ENCODE data around the gene BRMS1. TPM values are rescaled to one million over a fixed set of nuclear protein-coding genes. Genes with fewer than 3 reads are reported as not detected.

Gene BRMS1
- total RNA-seq, 1 experiment from 2014 or later: 58.1 TPM

DNA sequence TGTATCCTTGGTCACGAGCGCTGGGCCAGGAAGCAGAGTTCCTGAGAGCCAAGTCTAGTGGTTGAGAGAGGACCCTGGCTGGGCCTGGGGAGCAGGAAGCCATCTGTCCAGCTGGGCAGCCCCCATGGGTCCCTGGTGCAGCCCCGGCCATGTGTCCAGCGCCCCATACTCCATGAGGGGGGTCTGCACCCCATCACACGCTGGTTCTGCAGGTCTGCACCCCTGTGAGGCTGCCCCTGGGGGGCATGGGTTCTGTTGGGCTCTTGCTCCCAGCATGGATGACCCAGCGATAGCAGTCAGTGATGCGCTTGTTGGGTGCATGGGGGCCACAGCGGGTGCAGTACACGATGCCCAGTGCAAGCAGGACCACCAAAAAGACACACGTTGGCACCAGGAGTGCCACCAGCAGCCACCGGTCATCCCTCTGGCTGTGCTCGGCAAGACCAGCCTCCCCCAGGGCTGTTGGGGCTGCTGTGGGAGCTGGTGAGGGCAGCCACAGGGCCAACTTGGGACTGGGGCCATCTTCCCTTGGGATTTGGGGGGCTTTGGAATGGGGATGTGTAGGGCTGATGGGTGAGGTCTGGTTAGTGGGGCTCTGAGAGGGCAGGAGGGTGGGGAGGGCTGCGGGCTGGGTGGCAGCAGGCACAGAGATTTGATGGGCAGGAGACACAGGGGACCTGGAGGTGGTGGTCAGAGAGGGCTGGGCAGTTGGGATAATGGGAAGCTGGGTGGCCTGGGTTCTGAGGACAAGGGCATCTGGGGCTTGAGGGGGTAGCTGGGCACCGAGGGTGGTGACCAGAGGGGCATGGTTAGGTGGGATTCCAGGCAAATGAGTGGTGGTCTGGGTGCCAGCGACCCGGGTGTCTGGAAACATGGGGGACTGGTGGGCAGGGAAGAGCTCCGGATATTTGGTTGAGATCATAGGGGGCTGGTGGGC lies 30.1 kb downstream of the BRMS1 start:
- Mint-ChIP-seq H3K4me3 (ENCODE audit: unreplicated experiment) (no peak overlapping the region), H3K36me3 (ENCODE audit: insufficient read depth, unreplicated experiment) (peaks cover 17% of the 10 kb centered on the region), H3K27ac (ENCODE audit: unreplicated experiment) (no peak overlapping the region), H3K9me3 (ENCODE audit: unreplicated experiment) (peaks cover 13% of the 10 kb centered on the region), H3K27me3 (ENCODE audit: insufficient read depth, unreplicated experiment) (no peaks in the 10 kb centered on the region), H3K4me1 (ENCODE audit: low read depth, unreplicated experiment) (peaks cover 13% of the 10 kb centered on the region)
- Histone ChIP-seq H3K36me3 (ENCODE audit: control insufficient read depth, insufficient read depth, low read length) (no peaks in the 10 kb centered on the region), H3K4me1 (peaks cover 31% of the 10 kb centered on the region), H3K4me3 (ENCODE audit: low read depth, low read length) (no peak overlapping the region), H3K9me3 (peaks cover 5% of the 10 kb centered on the region; the same call in 1 of the 2 replicates), H3K27me3 (replicated peaks; ENCODE audit: control insufficient read depth, insufficient read depth, low read length) (no peaks in the 10 kb centered on the region)
- CTCF ChIA-PET: interaction anchor here (0.6 kb wide), 1 partner anchor 47 kb away, joined by 4 read pairs; no protein-coding TSS in a partner anchor
- TF ChIP-seq, protein P1, sequence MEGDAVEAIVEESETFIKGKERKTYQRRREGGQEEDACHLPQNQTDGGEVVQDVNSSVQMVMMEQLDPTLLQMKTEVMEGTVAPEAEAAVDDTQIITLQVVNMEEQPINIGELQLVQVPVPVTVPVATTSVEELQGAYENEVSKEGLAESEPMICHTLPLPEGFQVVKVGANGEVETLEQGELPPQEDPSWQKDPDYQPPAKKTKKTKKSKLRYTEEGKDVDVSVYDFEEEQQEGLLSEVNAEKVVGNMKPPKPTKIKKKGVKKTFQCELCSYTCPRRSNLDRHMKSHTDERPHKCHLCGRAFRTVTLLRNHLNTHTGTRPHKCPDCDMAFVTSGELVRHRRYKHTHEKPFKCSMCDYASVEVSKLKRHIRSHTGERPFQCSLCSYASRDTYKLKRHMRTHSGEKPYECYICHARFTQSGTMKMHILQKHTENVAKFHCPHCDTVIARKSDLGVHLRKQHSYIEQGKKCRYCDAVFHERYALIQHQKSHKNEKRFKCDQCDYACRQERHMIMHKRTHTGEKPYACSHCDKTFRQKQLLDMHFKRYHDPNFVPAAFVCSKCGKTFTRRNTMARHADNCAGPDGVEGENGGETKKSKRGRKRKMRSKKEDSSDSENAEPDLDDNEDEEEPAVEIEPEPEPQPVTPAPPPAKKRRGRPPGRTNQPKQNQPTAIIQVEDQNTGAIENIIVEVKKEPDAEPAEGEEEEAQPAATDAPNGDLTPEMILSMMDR (IDR thresholded peaks at IDR 0.05; ENCODE audit: insufficient read depth in 1 of 2, low read depth in 1 of 2, low read length in 1 of 2, severe bottlenecking in 1 of 2, unreplicated experiment in 1 of 2): no peak
- POLR2A ChIA-PET: interaction anchor here (0.5 kb wide), 1 partner anchor 56 kb away, joined by 5 read pairs; no protein-coding TSS in a partner anchor
- intact Hi-C loops (cut with micrococcal nuclease; ENCODE audit: unreplicated experiment): no loop called here
- DNase-seq: no peak
- BruUV-seq (replicated peaks): no TSS peak

DNA sequence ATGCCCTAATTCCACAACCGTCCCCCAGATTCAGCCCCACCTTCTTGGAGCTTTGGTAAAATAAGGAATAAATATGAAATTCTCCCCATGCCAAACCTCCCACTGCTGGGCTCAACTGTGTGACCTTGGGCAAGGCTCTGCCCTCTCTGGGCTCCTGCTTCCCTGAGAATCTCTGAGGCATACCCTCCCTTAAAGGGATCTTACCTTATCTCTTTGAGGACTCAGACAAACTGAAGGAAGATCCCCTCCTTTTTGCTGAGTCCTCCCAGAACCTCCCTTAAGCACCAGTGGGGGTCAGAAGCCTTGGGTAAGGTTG lies 30.8 kb downstream of the BRMS1 start:
- Histone ChIP-seq H3K4me1 (peaks cover 31% of the 10 kb centered on the region), H3K4me3 (ENCODE audit: low read depth, low read length) (no peak overlapping the region), H3K9me3 (no peaks in the 10 kb centered on the region), H3K36me3 (ENCODE audit: control insufficient read depth, insufficient read depth, low read length) (no peaks in the 10 kb centered on the region), H3K27me3 (replicated peaks; ENCODE audit: control insufficient read depth, insufficient read depth, low read length) (no peaks in the 10 kb centered on the region)
- no peak for DNase-seq
- TF ChIP-seq, protein P1 (IDR thresholded peaks at IDR 0.05; ENCODE audit: insufficient read depth in 1 of 2, low read depth in 1 of 2, low read length in 1 of 2, severe bottlenecking in 1 of 2, unreplicated experiment in 1 of 2): no peak
- peak overlapping the region; percentile 87 for H3K4me3 Mint-ChIP-seq (ENCODE audit: unreplicated experiment)
- BruUV-seq (replicated peaks): no TSS peak
- peak overlapping the region; percentile 91 for H3K27ac Mint-ChIP-seq (ENCODE audit: unreplicated experiment)
- peaks cover 10% of the 10 kb centered on the region for H3K4me1 Mint-ChIP-seq (ENCODE audit: low read depth, unreplicated experiment)
- H3K36me3 Mint-ChIP-seq (ENCODE audit: insufficient read depth, unreplicated experiment): peaks cover 17% of the 10 kb centered on the region
- POLR2A ChIA-PET: no interaction called here
- H3K9me3 Mint-ChIP-seq (ENCODE audit: unreplicated experiment): peaks cover 6% of the 10 kb centered on the region
- CTCF ChIA-PET: interaction anchor here (3.3 to 3.4 kb wide), 2 partner anchors 21 to 25 kb away, joined by 43 to 90 read pairs; partner anchors contain the start of genes RIN1 and YIF1A
- H3K27me3 Mint-ChIP-seq (ENCODE audit: insufficient read depth, unreplicated experiment): no peaks in the 10 kb centered on the region
- intact Hi-C loops (cut with micrococcal nuclease; ENCODE audit: unreplicated experiment): no loop called here

DNA sequence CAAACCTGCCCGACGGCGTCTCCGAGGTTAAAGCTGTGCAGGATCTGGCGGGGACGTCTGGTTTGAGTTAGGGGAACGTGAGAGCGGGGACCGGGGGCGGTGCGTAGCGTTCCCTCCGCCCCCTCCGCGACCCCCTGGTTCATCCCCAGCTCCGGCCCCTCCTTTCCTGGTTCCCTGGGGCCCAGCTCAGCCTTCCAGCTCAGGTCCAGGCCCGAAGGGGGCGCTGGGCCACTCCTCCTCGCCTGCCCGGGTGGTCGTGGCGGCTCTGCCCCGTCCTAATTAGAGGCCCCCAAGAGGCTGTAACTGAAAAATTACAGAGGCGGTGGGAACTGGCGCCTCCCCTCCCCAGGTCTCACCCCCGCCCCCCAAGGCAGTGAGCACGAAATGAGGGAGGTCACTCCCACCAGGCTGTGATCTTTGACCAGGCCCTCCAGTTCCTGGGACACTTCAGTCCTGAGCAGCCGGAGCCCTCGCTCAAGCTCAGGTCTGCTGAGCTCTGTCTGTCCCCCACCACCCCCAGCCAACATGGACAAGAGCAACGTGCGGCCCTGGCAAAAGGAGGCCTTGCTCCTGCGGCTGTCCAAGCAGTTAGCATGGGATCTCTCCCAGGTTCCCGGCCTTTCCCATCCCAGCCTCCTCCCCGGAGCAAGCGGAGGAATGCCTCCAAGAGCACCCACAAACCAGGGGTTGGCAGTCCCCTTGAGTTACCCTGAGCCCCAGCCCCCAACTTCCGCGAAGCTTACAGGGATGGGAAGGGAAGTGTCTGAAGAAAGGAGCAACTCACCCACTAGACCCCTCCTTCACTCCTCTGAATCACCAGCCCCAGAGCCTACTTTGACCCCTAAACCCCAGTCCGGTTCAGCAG lies 31.4 kb downstream of the BRMS1 start:
- peaks cover under 1% of the 10 kb centered on the region for H3K9me3 Mint-ChIP-seq (ENCODE audit: unreplicated experiment)
- peak overlapping the region; percentile 26 for H3K4me3 ChIP-seq (ENCODE audit: low read depth, low read length)
- H3K4me1 ChIP-seq: peaks cover 26% of the 10 kb centered on the region
- BruUV-seq (replicated peaks): no TSS peak
- intact Hi-C loops (cut with micrococcal nuclease; ENCODE audit: unreplicated experiment): loop anchor here (2.0 kb wide), 1 partner anchor 31 kb away; the partner anchor contains the start of gene BRMS1
- H3K27me3 Mint-ChIP-seq (ENCODE audit: insufficient read depth, unreplicated experiment): no peaks in the 10 kb centered on the region
- peaks cover 17% of the 10 kb centered on the region for H3K36me3 Mint-ChIP-seq (ENCODE audit: insufficient read depth, unreplicated experiment)
- ChIA-PET CTCF (interaction anchor here (0.5 to 3.4 kb wide), 23 partner anchors 9 to 428 kb away, joined by 3 to 90 read pairs (median 5); partner anchors contain the start of genes MRPL11, RAB1B, RIN1 and SLC29A2), POLR2A (interaction anchor here (0.5 to 2.3 kb wide), 8 partner anchors 16 to 425 kb away, joined by 3 to 34 read pairs (median 6); partner anchors contain the start of genes BANF1, BRMS1, EIF1AD and FIBP)
- H3K27me3 ChIP-seq (replicated peaks; ENCODE audit: control insufficient read depth, insufficient read depth, low read length): no peaks in the 10 kb centered on the region
- no peaks in the 10 kb centered on the region for H3K9me3 ChIP-seq
- peak overlapping the region; percentile 91 for H3K27ac Mint-ChIP-seq (ENCODE audit: unreplicated experiment)
- H3K4me3 Mint-ChIP-seq (ENCODE audit: unreplicated experiment): peak overlapping the region; percentile 87
- peaks cover 4% of the 10 kb centered on the region for H3K4me1 Mint-ChIP-seq (ENCODE audit: low read depth, unreplicated experiment)
- no peaks in the 10 kb centered on the region for H3K36me3 ChIP-seq (ENCODE audit: control insufficient read depth, insufficient read depth, low read length)
- TF ChIP-seq, protein P1 (IDR thresholded peaks at IDR 0.05; ENCODE audit: insufficient read depth in 1 of 2, low read depth in 1 of 2, low read length in 1 of 2, severe bottlenecking in 1 of 2, unreplicated experiment in 1 of 2): peak in 1 of 2 experiments; percentile 19
- DNase-seq: peak in 1 of 2 experiments; percentile 40

All from Caco-2 (cell line).